ENCODE measurements around the gene IGFALS.
A peak's percentile ranks its signal among the peaks of the same experiment; 100 is the strongest.

DNA sequence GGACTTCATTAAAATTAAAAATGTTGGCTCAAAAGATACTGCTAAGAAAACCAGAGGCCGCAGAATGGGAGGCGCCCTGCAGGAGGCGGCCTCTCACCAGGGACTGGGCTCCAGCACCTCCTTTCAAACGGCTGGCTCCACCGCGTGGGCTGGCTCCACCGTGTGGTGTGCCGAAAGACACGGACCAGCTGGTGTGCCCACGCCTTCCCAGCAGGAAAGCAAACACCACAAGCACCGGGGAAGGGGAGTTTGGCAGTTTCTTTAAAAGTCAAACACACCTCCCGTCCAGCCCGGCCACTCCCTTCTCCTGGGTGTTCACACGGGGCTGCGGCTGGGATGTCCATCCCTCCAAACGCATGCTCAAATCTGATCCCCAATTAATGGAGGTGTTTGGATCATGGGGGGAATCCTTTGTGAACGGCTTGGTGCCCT is 19.2 kb upstream of the IGFALS start:
- TF ChIP-seq, protein P1, sequence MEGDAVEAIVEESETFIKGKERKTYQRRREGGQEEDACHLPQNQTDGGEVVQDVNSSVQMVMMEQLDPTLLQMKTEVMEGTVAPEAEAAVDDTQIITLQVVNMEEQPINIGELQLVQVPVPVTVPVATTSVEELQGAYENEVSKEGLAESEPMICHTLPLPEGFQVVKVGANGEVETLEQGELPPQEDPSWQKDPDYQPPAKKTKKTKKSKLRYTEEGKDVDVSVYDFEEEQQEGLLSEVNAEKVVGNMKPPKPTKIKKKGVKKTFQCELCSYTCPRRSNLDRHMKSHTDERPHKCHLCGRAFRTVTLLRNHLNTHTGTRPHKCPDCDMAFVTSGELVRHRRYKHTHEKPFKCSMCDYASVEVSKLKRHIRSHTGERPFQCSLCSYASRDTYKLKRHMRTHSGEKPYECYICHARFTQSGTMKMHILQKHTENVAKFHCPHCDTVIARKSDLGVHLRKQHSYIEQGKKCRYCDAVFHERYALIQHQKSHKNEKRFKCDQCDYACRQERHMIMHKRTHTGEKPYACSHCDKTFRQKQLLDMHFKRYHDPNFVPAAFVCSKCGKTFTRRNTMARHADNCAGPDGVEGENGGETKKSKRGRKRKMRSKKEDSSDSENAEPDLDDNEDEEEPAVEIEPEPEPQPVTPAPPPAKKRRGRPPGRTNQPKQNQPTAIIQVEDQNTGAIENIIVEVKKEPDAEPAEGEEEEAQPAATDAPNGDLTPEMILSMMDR (IDR thresholded peaks at IDR 0.05): peak in 3 of 4 experiments; percentile 61 to 84 (median 84)
- TF ChIP-seq POLR2A (IDR thresholded peaks at IDR 0.05): no peak

Measured in prostate gland (tissue), 2 donors.